ENCODE data around the gene ZNF273.
"Not testable (repeated sequence)": the region's sequence is repeated elsewhere in the genome, so short reads cannot be mapped to it uniquely, and the experiment has no call there.

Gene ZNF273

GRCh38 chr7:64877714-64878610 lies 25.1 kb upstream of the ZNF273 start:
- no peak for DNase-seq

GRCh38 chr7:64878684-64879083 lies 24.4 kb upstream of the ZNF273 start:
- DNase-seq, result no peak

GRCh38 chr7:64879086-64879730 lies 23.9 kb upstream of the ZNF273 start:
- no peak for DNase-seq

GRCh38 chr7:64879800-64880199 lies 23.3 kb upstream of the ZNF273 start:
- DNase-seq, result no peak

- no peak for DNase-seq
Observed at GRCh38 chr7:64880322-64881297, 22.5 kb upstream of the ZNF273 start.

GRCh38 chr7:64881461-64882287 lies 21.4 kb upstream of the ZNF273 start:
- no peak for DNase-seq

- no peak for DNase-seq
Observed at GRCh38 chr7:64882341-64883112, 20.5 kb upstream of the ZNF273 start.

GRCh38 chr7:64883113-64883905 lies 19.8 kb upstream of the ZNF273 start:
- no peak for DNase-seq

GRCh38 chr7:64884085-64884912 lies 18.8 kb upstream of the ZNF273 start:
- DNase-seq, result no peak

GRCh38 chr7:64884913-64885370 lies 18.1 kb upstream of the ZNF273 start:
- no peak for DNase-seq

- no peak for DNase-seq
Observed at GRCh38 chr7:64885520-64886240, 17.4 kb upstream of the ZNF273 start.

- DNase-seq, result no peak
Observed at GRCh38 chr7:64886956-64887545, 16.0 kb upstream of the ZNF273 start.

GRCh38 chr7:64887756-64888508 lies 15.1 kb upstream of the ZNF273 start:
- DNase-seq, result no peak

- no peak for DNase-seq
Observed at GRCh38 chr7:64888561-64888900, 14.5 kb upstream of the ZNF273 start.

- no peak for DNase-seq
Observed at GRCh38 chr7:64888901-64889685, 14.0 kb upstream of the ZNF273 start.

- DNase-seq, result no peak
Observed at GRCh38 chr7:64889686-64890162, 13.3 kb upstream of the ZNF273 start.

GRCh38 chr7:64890273-64890672 lies 12.8 kb upstream of the ZNF273 start:
- DNase-seq, result not testable (repeated sequence)

Measured in NCI-H2107 (cell line).